ENCODE results near the gene TEAD1.

GRCh38 chr11:12783765-12784164 is 109.5 kb downstream of the TEAD1 start:
- TF ChIP-seq CTCF (IDR thresholded peaks at IDR 0.05) (no peak), POLR2A (IDR thresholded peaks at IDR 0.05) (no peak)
